Measurements from ENCODE around the gene CMTR1.

CMTR1 gene

DNA sequence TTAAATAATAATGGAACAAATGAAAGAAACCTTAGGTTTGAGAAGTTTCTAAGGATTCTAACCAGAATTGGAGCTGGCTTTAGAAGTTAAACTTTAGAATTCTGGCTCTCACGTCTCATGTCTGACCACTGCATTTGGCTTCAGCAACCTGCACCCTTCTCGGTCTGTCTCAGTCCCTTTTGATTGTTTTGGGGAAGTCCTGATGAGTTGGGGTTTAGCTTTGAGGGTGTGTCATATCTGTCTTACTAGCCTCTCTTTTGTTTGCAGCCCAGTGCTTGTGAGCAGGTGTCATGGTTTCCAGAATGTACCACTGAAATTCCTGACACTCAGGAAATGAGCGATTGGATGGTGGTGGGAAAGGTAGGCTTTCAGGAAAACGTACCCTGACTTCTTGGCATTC lies 17.0 kb downstream of the CMTR1 start:
- Histone ChIP-seq H3K9ac (no peak overlapping the region), H3K36me3 (ENCODE audit: insufficient read depth) (peaks cover 5% of the 10 kb centered on the region; the same call in 1 of the 2 replicates), H3K27me3 (ENCODE audit: insufficient read depth, low read depth) (no peaks in the 10 kb centered on the region), H3K4me3 (IDR thresholded peaks at IDR 0.05; ENCODE audit: insufficient read depth, low read depth, low read length) (no peak overlapping the region), H2AFZ (ENCODE audit: low read depth) (no peak overlapping the region), H3K4me2 (no peak overlapping the region), H3K79me2 (ENCODE audit: insufficient read depth, low read depth) (no peaks in the 10 kb centered on the region), H3K4me1 (ENCODE audit: low read depth, poor library complexity, severe bottlenecking) (no peaks in the 10 kb centered on the region), H3K27ac (no peak overlapping the region), H4K20me1 (ENCODE audit: insufficient read depth) (no peaks in the 10 kb centered on the region)
- TF ChIP-seq, protein P1, sequence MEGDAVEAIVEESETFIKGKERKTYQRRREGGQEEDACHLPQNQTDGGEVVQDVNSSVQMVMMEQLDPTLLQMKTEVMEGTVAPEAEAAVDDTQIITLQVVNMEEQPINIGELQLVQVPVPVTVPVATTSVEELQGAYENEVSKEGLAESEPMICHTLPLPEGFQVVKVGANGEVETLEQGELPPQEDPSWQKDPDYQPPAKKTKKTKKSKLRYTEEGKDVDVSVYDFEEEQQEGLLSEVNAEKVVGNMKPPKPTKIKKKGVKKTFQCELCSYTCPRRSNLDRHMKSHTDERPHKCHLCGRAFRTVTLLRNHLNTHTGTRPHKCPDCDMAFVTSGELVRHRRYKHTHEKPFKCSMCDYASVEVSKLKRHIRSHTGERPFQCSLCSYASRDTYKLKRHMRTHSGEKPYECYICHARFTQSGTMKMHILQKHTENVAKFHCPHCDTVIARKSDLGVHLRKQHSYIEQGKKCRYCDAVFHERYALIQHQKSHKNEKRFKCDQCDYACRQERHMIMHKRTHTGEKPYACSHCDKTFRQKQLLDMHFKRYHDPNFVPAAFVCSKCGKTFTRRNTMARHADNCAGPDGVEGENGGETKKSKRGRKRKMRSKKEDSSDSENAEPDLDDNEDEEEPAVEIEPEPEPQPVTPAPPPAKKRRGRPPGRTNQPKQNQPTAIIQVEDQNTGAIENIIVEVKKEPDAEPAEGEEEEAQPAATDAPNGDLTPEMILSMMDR (conservative IDR thresholded peaks at IDR 0.05; ENCODE audit: low read depth, low read length), result no peak

DNA sequence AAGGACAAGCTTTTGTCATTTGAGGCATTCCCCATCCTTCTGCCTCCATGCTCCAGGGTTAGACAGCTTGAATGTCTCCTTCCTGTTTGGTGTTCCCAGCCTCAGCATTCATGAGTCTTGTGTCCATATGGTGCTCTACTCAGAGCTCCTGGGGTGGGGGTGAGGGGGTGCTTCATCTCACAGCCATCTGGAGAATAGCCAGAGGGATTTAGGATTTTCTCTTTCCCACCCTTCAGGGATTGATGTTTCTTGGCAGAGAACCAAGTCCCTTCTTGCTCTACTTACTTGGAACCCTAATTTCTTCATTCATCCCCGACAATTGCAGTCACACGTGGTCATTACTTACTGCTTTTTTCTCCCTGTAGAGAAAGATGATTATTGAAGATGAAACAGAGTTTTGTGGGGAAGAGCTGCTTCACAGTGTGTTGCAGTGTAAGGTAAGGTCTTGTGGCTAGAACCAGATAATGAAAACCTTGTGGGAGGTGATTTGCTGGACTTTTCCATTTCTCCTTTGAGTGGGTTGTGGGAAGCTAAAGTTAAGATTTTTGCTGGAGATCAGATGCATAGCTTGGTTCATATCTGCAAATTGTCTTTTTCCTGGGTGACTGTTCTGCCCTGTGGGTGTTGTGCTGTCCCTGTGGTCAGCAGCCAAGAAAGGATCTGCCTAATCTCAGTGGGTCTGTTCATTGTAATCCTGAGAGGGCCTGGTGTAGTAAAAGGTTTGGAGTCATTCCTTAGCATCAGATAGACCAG lies 18.6 kb downstream of the CMTR1 start:
- Histone ChIP-seq H3K36me3 (ENCODE audit: insufficient read depth) (no peaks in the 10 kb centered on the region), H4K20me1 (ENCODE audit: insufficient read depth) (no peaks in the 10 kb centered on the region), H3K27ac (no peak overlapping the region), H3K9ac (no peak overlapping the region), H3K4me3 (IDR thresholded peaks at IDR 0.05; ENCODE audit: insufficient read depth, low read depth, low read length) (no peak overlapping the region), H3K4me2 (no peak overlapping the region), H3K79me2 (ENCODE audit: insufficient read depth, low read depth) (no peaks in the 10 kb centered on the region), H3K27me3 (ENCODE audit: insufficient read depth, low read depth) (no peaks in the 10 kb centered on the region), H3K4me1 (ENCODE audit: low read depth, poor library complexity, severe bottlenecking) (no peaks in the 10 kb centered on the region), H2AFZ (ENCODE audit: low read depth) (no peak overlapping the region)
- TF ChIP-seq, protein P1 (conservative IDR thresholded peaks at IDR 0.05; ENCODE audit: low read depth, low read length), result no peak

DNA sequence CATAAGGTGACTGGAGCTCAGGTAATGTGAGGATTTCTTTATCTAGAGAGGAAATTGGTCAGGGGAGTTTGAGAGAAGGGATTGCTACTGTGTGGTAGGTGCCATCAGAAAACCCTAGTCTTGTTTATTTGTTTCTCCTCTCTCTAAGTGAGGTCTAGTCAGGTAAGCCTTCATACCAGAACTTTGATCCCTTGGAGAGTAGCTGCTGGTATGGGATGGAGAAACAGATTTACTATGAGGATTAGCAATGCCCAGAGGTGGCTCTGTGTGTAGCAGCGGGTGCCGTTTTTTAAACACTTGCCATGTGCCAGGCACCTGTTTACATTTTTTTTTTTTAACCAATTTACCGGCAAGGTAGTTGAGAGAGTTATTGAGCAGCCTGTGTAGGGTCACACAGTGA lies 19.5 kb downstream of the CMTR1 start:
- H3K27me3 ChIP-seq (ENCODE audit: insufficient read depth, low read depth), result no peaks in the 10 kb centered on the region
- H3K4me3 ChIP-seq (IDR thresholded peaks at IDR 0.05; ENCODE audit: insufficient read depth, low read depth, low read length), result no peak overlapping the region
- no peak overlapping the region for H3K4me2 ChIP-seq
- no peaks in the 10 kb centered on the region for H3K79me2 ChIP-seq (ENCODE audit: insufficient read depth, low read depth)
- H3K4me1 ChIP-seq (ENCODE audit: low read depth, poor library complexity, severe bottlenecking), result no peaks in the 10 kb centered on the region
- H3K36me3 ChIP-seq (ENCODE audit: insufficient read depth), result no peaks in the 10 kb centered on the region
- H3K27ac ChIP-seq, result no peak overlapping the region
- no peaks in the 10 kb centered on the region for H4K20me1 ChIP-seq (ENCODE audit: insufficient read depth)
- no peak overlapping the region for H2AFZ ChIP-seq (ENCODE audit: low read depth)
- no peak overlapping the region for H3K9ac ChIP-seq
- TF ChIP-seq, protein P1 (conservative IDR thresholded peaks at IDR 0.05; ENCODE audit: low read depth, low read length), result no peak

DNA sequence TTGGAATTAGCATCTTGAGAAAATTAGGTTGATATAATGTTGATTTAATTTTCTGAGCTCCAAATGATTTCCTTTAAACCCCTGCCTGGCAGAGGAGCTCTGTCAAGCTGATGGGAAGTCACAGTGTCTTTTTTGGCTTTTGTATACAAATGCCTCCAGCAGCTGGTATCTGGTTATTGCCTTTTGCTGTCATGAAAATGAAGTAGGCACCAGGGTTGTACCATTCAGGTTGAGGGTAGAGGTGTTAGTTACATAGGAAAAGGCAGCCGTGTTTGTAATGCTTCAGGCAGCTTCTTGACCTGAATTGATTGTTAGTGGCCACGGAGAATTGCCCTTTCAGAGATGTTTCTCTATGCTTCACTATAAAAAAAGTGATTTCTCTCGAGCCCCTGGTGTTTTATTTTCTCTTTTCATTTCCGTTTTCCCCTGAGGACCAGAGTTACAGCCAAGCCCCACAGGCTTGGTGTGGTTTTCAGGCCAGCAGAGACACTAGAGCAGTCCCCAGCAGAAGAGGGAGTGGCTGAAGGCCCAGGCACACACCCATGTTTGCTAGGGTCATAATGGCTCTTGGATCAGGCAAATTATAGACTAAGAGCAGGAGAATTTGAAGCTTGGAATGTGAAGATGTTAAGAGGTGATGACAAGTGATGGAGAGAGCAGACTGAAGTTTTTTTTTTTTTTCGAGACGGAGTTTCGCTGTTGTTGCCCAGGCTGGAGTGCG lies 21.6 kb downstream of the CMTR1 start:
- no peaks in the 10 kb centered on the region for H4K20me1 ChIP-seq (ENCODE audit: insufficient read depth)
- no peak overlapping the region for H3K4me2 ChIP-seq
- no peaks in the 10 kb centered on the region for H3K27me3 ChIP-seq (ENCODE audit: insufficient read depth, low read depth)
- no peak overlapping the region for H3K9ac ChIP-seq
- no peaks in the 10 kb centered on the region for H3K79me2 ChIP-seq (ENCODE audit: insufficient read depth, low read depth)
- no peaks in the 10 kb centered on the region for H3K4me1 ChIP-seq (ENCODE audit: low read depth, poor library complexity, severe bottlenecking)
- H2AFZ ChIP-seq (ENCODE audit: low read depth), result no peak overlapping the region
- no peak overlapping the region for H3K4me3 ChIP-seq (IDR thresholded peaks at IDR 0.05; ENCODE audit: insufficient read depth, low read depth, low read length)
- no peak overlapping the region for H3K27ac ChIP-seq
- no peaks in the 10 kb centered on the region for H3K36me3 ChIP-seq (ENCODE audit: insufficient read depth)
- TF ChIP-seq, protein P1 (conservative IDR thresholded peaks at IDR 0.05; ENCODE audit: low read depth, low read length), result no peak

Data from KMS-11 (cell line).